ENCODE measurements around the gene MAEA. TPM values are rescaled to one million over a fixed set of nuclear protein-coding genes. Genes with fewer than 3 reads are reported as not detected.

Gene MAEA
- total and polyA plus RNA-seq, 2 experiments from 2014 or later = 49.8 to 99.0 TPM

DNA sequence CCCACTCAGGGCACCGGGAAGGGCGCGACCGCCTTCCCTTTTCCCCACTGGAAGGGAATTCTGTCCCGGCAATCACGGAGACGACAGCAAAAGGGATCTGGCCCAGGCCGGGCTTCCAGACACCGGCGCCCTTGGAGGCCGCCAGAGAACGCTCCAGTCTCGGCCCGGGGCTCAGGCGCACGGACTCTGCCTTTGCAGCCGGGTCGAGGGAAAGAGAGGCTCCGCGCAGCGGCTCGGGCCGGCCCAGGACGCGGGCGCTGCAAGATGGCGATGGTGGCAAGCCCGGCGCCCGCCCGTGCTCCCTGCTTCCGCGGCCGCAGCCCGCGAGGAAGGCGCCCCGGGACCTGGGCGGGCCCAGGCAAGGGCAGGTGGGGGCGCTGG lies 41.8 kb upstream of the MAEA start:
- Mint-ChIP-seq H3K9me3 (peaks cover 33% of the 10 kb centered on the region), H3K27me3 (ENCODE audit: insufficient read depth, low read depth, poor library complexity) (peaks cover 24% of the 10 kb centered on the region), H3K4me3 (peak overlapping the region; percentile 84), H3K27ac (no peak overlapping the region), H3K36me3 (ENCODE audit: low read depth) (peaks cover 33% of the 10 kb centered on the region), H3K4me1 (peaks cover 13% of the 10 kb centered on the region)
- H3K9me2 ChIP-seq (ENCODE audit: insufficient read depth) = 0 out of 2 replicates have a peak, but pooled peaks cover 3% of the 10 kb centered on the region
- DNase-seq (ENCODE audit: low spot score) (no peak), ATAC-seq (no peak; the same call in 2 of the 3 replicates)
- peaks cover 12% of the 10 kb centered on the region; the same call in 1 of the 2 replicates for H3K4me1 ChIP-seq (ENCODE audit: insufficient read depth)
- H4K20me1 ChIP-seq (replicated peaks; ENCODE audit: insufficient read depth) = peaks cover 7% of the 10 kb centered on the region
- H3K4me3 ChIP-seq = peak overlapping the region; percentile 95
- TF ChIP-seq EZH2 (IDR thresholded peaks at IDR 0.05; ENCODE audit: low read depth, unreplicated experiment) (no peak), JUNB (IDR thresholded peaks at IDR 0.05; ENCODE audit: unreplicated experiment) (no peak), STAT1 (IDR thresholded peaks at IDR 0.05; ENCODE audit: unreplicated experiment) (no peak), ZNF114 (CRISPR knock-in tag; IDR thresholded peaks at IDR 0.05) (no peak), NANOG (IDR thresholded peaks at IDR 0.05; ENCODE audit: borderline replicate concordance) (no peak), ZNF331 (CRISPR knock-in tag; IDR thresholded peaks at IDR 0.05; ENCODE audit: low read depth) (no peak), POLR2AphosphoS5 (IDR thresholded peaks at IDR 0.05; ENCODE audit: low read depth) (no peak), CREB1 (CRISPR knock-in tag; IDR thresholded peaks at IDR 0.05; ENCODE audit: low read depth) (no peak)
- TF ChIP-seq, protein P1, sequence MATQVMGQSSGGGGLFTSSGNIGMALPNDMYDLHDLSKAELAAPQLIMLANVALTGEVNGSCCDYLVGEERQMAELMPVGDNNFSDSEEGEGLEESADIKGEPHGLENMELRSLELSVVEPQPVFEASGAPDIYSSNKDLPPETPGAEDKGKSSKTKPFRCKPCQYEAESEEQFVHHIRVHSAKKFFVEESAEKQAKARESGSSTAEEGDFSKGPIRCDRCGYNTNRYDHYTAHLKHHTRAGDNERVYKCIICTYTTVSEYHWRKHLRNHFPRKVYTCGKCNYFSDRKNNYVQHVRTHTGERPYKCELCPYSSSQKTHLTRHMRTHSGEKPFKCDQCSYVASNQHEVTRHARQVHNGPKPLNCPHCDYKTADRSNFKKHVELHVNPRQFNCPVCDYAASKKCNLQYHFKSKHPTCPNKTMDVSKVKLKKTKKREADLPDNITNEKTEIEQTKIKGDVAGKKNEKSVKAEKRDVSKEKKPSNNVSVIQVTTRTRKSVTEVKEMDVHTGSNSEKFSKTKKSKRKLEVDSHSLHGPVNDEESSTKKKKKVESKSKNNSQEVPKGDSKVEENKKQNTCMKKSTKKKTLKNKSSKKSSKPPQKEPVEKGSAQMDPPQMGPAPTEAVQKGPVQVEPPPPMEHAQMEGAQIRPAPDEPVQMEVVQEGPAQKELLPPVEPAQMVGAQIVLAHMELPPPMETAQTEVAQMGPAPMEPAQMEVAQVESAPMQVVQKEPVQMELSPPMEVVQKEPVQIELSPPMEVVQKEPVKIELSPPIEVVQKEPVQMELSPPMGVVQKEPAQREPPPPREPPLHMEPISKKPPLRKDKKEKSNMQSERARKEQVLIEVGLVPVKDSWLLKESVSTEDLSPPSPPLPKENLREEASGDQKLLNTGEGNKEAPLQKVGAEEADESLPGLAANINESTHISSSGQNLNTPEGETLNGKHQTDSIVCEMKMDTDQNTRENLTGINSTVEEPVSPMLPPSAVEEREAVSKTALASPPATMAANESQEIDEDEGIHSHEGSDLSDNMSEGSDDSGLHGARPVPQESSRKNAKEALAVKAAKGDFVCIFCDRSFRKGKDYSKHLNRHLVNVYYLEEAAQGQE (IDR thresholded peaks at IDR 0.05; ENCODE audit: unreplicated experiment) = no peak
- TF ChIP-seq, protein P2, sequence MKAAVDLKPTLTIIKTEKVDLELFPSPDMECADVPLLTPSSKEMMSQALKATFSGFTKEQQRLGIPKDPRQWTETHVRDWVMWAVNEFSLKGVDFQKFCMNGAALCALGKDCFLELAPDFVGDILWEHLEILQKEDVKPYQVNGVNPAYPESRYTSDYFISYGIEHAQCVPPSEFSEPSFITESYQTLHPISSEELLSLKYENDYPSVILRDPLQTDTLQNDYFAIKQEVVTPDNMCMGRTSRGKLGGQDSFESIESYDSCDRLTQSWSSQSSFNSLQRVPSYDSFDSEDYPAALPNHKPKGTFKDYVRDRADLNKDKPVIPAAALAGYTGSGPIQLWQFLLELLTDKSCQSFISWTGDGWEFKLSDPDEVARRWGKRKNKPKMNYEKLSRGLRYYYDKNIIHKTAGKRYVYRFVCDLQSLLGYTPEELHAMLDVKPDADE (IDR thresholded peaks at IDR 0.05) = no peak
- TF ChIP-seq, protein P3, sequence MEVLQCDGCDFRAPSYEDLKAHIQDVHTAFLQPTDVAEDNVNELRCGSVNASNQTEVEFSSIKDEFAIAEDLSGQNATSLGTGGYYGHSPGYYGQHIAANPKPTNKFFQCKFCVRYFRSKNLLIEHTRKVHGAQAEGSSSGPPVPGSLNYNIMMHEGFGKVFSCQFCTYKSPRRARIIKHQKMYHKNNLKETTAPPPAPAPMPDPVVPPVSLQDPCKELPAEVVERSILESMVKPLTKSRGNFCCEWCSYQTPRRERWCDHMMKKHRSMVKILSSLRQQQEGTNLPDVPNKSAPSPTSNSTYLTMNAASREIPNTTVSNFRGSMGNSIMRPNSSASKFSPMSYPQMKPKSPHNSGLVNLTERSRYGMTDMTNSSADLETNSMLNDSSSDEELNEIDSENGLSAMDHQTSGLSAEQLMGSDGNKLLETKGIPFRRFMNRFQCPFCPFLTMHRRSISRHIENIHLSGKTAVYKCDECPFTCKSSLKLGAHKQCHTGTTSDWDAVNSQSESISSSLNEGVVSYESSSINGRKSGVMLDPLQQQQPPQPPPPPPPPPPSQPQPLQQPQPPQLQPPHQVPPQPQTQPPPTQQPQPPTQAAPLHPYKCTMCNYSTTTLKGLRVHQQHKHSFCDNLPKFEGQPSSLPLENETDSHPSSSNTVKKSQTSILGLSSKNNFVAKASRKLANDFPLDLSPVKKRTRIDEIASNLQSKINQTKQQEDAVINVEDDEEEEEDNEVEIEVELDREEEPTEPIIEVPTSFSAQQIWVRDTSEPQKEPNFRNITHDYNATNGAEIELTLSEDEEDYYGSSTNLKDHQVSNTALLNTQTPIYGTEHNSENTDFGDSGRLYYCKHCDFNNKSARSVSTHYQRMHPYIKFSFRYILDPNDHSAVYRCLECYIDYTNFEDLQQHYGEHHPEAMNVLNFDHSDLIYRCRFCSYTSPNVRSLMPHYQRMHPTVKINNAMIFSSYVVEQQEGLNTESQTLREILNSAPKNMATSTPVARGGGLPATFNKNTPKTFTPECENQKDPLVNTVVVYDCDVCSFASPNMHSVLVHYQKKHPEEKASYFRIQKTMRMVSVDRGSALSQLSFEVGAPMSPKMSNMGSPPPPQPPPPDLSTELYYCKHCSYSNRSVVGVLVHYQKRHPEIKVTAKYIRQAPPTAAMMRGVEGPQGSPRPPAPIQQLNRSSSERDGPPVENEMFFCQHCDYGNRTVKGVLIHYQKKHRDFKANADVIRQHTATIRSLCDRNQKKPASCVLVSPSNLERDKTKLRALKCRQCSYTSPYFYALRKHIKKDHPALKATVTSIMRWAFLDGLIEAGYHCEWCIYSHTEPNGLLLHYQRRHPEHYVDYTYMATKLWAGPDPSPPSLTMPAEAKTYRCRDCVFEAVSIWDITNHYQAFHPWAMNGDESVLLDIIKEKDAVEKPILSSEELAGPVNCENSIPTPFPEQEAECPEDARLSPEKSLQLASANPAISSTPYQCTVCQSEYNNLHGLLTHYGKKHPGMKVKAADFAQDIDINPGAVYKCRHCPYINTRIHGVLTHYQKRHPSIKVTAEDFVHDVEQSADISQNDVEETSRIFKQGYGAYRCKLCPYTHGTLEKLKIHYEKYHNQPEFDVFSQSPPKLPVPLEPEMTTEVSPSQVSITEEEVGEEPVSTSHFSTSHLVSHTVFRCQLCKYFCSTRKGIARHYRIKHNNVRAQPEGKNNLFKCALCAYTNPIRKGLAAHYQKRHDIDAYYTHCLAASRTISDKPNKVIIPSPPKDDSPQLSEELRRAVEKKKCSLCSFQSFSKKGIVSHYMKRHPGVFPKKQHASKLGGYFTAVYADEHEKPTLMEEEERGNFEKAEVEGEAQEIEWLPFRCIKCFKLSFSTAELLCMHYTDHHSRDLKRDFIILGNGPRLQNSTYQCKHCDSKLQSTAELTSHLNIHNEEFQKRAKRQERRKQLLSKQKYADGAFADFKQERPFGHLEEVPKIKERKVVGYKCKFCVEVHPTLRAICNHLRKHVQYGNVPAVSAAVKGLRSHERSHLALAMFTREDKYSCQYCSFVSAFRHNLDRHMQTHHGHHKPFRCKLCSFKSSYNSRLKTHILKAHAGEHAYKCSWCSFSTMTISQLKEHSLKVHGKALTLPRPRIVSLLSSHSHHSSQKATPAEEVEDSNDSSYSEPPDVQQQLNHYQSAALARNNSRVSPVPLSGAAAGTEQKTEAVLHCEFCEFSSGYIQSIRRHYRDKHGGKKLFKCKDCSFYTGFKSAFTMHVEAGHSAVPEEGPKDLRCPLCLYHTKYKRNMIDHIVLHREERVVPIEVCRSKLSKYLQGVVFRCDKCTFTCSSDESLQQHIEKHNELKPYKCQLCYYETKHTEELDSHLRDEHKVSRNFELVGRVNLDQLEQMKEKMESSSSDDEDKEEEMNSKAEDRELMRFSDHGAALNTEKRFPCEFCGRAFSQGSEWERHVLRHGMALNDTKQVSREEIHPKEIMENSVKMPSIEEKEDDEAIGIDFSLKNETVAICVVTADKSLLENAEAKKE (CRISPR knock-in tag; IDR thresholded peaks at IDR 0.05) = no peak
- no peaks in the 10 kb centered on the region for H3K36me3 ChIP-seq (ENCODE audit: insufficient read depth)
- peak overlapping the region; percentile 97 for H3K4me2 ChIP-seq
- no peak overlapping the region for H2AFZ ChIP-seq
- H3F3A ChIP-seq (replicated peaks; ENCODE audit: low read depth) = no peaks in the 10 kb centered on the region
- H3K79me2 ChIP-seq (replicated peaks; ENCODE audit: insufficient read depth) = peaks cover 51% of the 10 kb centered on the region
- no peaks in the 10 kb centered on the region for H3K27me3 ChIP-seq (ENCODE audit: insufficient read depth)
- no peak overlapping the region for H3K27ac ChIP-seq (ENCODE audit: low read depth)
